ENCODE data around the gene LCE5A. TPM values are rescaled to one million over a fixed set of nuclear protein-coding genes. Genes with fewer than 3 reads are reported as not detected.

LCE5A gene
- total RNA-seq, 2 experiments from 2014 or later, result not detected

GRCh38 chr1:152506899-152507498 lies 3.6 kb upstream of the LCE5A start:
- Histone ChIP-seq H3K79me2 (ENCODE audit: insufficient read depth, low read depth, low read length) (no peaks in the 10 kb centered on the region), H4K20me1 (ENCODE audit: insufficient read depth, low read length) (no peaks in the 10 kb centered on the region), H3K9me3 (ENCODE audit: low read length) (no peaks in the 10 kb centered on the region), H3K4me3 (ENCODE audit: low read depth, low read length, poor library complexity, severe bottlenecking) (no peak overlapping the region), H3K36me3 (ENCODE audit: insufficient read depth, low read length) (no peaks in the 10 kb centered on the region), H3K27ac (ENCODE audit: low read depth, low read length, poor library complexity, severe bottlenecking) (no peak overlapping the region), H3K9me2 (ENCODE audit: insufficient read depth, low read length) (no peaks in the 10 kb centered on the region), H2AFZ (ENCODE audit: low read length) (no peak overlapping the region), H3K4me2 (ENCODE audit: low read length) (no peak overlapping the region), H3K4me1 (ENCODE audit: insufficient read depth, low read length, poor library complexity, severe bottlenecking) (no peaks in the 10 kb centered on the region)
- BruUV-seq (replicated peaks), result no TSS peak
- ChIA-PET CTCF (ENCODE audit: unreplicated experiment) (no interaction called here), POLR2A (no interaction called here)
- intact Hi-C loops (cut with micrococcal nuclease; ENCODE audit: unreplicated experiment), result no loop called here
- no peak for DNase-seq (ENCODE audit: low spot score)
- no peak for TF ChIP-seq CTCF (conservative IDR thresholded peaks at IDR 0.05; ENCODE audit: low read length)
- TF ChIP-seq EZH2phosphoT487 (IDR thresholded peaks at IDR 0.05; ENCODE audit: borderline replicate concordance, low read depth, low read length), result no peak

- DNase-seq (ENCODE audit: low spot score), result no peak
- Histone ChIP-seq H2AFZ (ENCODE audit: low read length) (no peak overlapping the region), H3K4me1 (ENCODE audit: insufficient read depth, low read length, poor library complexity, severe bottlenecking) (no peaks in the 10 kb centered on the region), H3K36me3 (ENCODE audit: insufficient read depth, low read length) (no peaks in the 10 kb centered on the region), H3K79me2 (ENCODE audit: insufficient read depth, low read depth, low read length) (no peaks in the 10 kb centered on the region), H3K27ac (ENCODE audit: low read depth, low read length, poor library complexity, severe bottlenecking) (no peak overlapping the region), H3K4me2 (ENCODE audit: low read length) (no peak overlapping the region), H4K20me1 (ENCODE audit: insufficient read depth, low read length) (no peaks in the 10 kb centered on the region), H3K4me3 (ENCODE audit: low read depth, low read length, poor library complexity, severe bottlenecking) (no peak overlapping the region), H3K9me2 (ENCODE audit: insufficient read depth, low read length) (no peaks in the 10 kb centered on the region), H3K9me3 (ENCODE audit: low read length) (no peaks in the 10 kb centered on the region)
- BruUV-seq (replicated peaks), result no TSS peak
- intact Hi-C loops (cut with micrococcal nuclease; ENCODE audit: unreplicated experiment), result no loop called here
- TF ChIP-seq EZH2phosphoT487 (IDR thresholded peaks at IDR 0.05; ENCODE audit: borderline replicate concordance, low read depth, low read length) (no peak), CTCF (conservative IDR thresholded peaks at IDR 0.05; ENCODE audit: low read length) (no peak)
- POLR2A ChIA-PET, result interaction anchor here (1.3 kb wide), 1 partner anchor 23 kb away, joined by 3 read pairs; no protein-coding TSS in a partner anchor
- CTCF ChIA-PET (ENCODE audit: unreplicated experiment), result no interaction called here
Observed at GRCh38 chr1:152511596-152511995, 993 bp downstream of the LCE5A start.

- no peaks in the 10 kb centered on the region for H3K79me2 ChIP-seq (ENCODE audit: insufficient read depth, low read depth, low read length)
- H3K4me2 ChIP-seq (ENCODE audit: low read length), result no peak overlapping the region
- no peaks in the 10 kb centered on the region for H3K36me3 ChIP-seq (ENCODE audit: insufficient read depth, low read length)
- no TSS peak for BruUV-seq (replicated peaks)
- H3K9me2 ChIP-seq (ENCODE audit: insufficient read depth, low read length), result no peaks in the 10 kb centered on the region
- H3K4me1 ChIP-seq (ENCODE audit: insufficient read depth, low read length, poor library complexity, severe bottlenecking), result no peaks in the 10 kb centered on the region
- intact Hi-C loops (cut with micrococcal nuclease; ENCODE audit: unreplicated experiment), result no loop called here
- TF ChIP-seq EZH2phosphoT487 (IDR thresholded peaks at IDR 0.05; ENCODE audit: borderline replicate concordance, low read depth, low read length) (no peak), CTCF (conservative IDR thresholded peaks at IDR 0.05; ENCODE audit: low read length) (no peak)
- no peak overlapping the region for H3K27ac ChIP-seq (ENCODE audit: low read depth, low read length, poor library complexity, severe bottlenecking)
- H3K9me3 ChIP-seq (ENCODE audit: low read length), result no peaks in the 10 kb centered on the region
- CTCF ChIA-PET (ENCODE audit: unreplicated experiment), result no interaction called here
- POLR2A ChIA-PET, result no interaction called here
- no peaks in the 10 kb centered on the region for H4K20me1 ChIP-seq (ENCODE audit: insufficient read depth, low read length)
- no peak for DNase-seq (ENCODE audit: low spot score)
- no peak overlapping the region for H3K4me3 ChIP-seq (ENCODE audit: low read depth, low read length, poor library complexity, severe bottlenecking)
- no peak overlapping the region for H2AFZ ChIP-seq (ENCODE audit: low read length)
Observed at GRCh38 chr1:152513081-152513480, 2.5 kb downstream of the LCE5A start.

All from OCI-LY7 (cell line).